DND-41 (cell line): Measurements from ENCODE around the gene KRT28.

Experiments used
- EZH2 ChIP-seq: IDR thresholded peaks from 3 replicates; pipeline ENCODE4 v1.6.1; 2012; ENCODE audit warnings: borderline replicate concordance, low read depth, mild to moderate bottlenecking, moderate library complexity, low read length, inconsistent platforms; ENCODE audit not compliant: severe bottlenecking
- TF ChIP-seq, protein P1 (sequence below): IDR thresholded peaks from 2 replicates; pipeline ENCODE4 v1.5.1; 2012; ENCODE audit warnings: borderline replicate concordance, low read length, moderate library complexity, mild to moderate bottlenecking; ENCODE audit not compliant: poor library complexity, severe bottlenecking; ENCODE audit errors: extremely low read depth

DNA sequence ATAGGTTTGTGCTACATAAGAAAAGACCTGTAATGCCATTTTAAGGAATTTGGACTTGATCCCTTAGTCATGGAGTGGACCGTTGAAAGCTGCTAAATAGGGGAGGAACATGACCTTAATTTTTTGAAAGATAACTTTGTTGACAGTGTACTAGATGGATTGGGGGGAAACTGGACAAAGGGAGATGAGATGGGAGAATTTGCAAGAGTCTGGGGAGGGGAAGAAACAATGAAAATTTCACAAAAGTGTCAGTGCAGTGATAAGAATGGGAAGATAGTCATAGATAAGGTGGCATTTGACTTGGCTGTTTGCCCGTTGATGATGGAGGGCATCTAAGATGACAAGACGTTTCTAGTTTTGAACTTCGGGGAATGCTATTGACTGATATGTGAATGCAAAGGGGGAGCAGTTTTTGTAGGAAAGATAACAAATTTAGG, 44.9 kb upstream of the KRT28 start:
- TF ChIP-seq, protein P1, sequence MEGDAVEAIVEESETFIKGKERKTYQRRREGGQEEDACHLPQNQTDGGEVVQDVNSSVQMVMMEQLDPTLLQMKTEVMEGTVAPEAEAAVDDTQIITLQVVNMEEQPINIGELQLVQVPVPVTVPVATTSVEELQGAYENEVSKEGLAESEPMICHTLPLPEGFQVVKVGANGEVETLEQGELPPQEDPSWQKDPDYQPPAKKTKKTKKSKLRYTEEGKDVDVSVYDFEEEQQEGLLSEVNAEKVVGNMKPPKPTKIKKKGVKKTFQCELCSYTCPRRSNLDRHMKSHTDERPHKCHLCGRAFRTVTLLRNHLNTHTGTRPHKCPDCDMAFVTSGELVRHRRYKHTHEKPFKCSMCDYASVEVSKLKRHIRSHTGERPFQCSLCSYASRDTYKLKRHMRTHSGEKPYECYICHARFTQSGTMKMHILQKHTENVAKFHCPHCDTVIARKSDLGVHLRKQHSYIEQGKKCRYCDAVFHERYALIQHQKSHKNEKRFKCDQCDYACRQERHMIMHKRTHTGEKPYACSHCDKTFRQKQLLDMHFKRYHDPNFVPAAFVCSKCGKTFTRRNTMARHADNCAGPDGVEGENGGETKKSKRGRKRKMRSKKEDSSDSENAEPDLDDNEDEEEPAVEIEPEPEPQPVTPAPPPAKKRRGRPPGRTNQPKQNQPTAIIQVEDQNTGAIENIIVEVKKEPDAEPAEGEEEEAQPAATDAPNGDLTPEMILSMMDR, result no peak
- TF ChIP-seq EZH2, result no peak
